GM18907 (cell line): ENCODE data around the gene SORCS2.

Experiments used
- ATAC-seq: cut with Tn5 transposase; IDR thresholded peaks from one replicate; pipeline ENCODE4 v1.9.1; 2021; ENCODE audit warnings: mild to moderate bottlenecking, moderate library complexity; ENCODE audit not compliant: unreplicated experiment

The SORCS2 gene

DNA sequence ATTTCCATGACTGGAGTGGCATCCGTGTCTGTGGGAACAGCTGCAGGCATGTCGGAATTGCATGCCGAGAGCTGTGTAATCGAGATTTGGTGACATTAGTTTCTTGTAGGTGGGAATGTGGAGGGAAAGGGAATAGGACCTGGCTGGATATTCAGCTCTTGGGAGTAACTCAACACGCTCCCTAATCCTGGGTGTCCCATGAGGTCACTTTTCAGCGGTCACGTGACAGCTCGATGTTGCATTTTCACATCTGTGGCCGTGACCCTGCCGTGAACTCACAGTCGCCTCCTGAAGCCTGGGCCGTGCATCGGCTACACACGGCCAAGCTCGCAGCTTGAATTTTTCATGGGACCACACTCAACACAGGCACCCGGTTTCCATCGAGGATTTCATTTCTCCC lies 268.2 kb downstream of the SORCS2 start:
- ATAC-seq = no peak

DNA sequence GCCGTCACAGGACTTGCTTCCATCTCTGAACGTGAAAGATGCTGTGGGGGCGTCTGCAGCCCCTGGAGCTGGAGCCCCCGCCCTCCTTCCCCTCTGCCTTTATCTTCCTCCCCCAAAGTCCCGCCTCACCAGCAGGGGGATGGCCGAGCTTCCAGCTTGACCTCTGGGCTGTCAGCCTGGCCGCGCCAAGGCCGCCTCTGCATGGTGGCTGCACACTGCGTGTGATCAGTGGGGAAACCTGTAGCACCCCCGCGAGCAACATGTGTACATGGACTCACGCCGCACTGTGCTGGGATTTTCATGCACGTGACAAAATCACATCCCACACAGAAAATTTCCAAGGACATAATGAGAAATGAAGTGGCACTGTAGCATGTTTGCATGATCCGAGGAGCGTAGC lies 268.9 kb downstream of the SORCS2 start:
- no peak for ATAC-seq

DNA sequence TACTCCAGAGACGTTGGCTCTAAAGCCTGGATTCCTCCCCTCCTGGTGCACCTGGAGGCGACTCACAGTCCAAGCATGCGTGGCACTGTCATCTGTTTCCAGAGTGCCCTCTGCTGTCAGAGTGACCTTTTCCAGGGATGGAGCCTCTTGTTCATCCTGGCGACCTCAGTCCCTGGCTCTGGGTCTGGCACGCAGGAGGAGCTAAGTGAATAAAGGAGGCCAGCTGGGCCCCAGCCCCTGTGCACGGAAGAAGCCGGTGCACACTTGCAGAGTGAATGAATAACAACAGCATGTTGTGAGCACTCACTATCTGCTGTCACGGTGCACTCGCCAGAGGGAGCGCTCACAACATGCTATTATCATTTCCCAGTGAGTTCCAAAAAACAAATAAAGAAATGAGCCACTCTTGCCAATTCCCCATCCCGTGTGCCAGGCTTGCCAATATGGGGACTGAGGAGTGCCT lies 270.2 kb downstream of the SORCS2 start:
- no peak for ATAC-seq

DNA sequence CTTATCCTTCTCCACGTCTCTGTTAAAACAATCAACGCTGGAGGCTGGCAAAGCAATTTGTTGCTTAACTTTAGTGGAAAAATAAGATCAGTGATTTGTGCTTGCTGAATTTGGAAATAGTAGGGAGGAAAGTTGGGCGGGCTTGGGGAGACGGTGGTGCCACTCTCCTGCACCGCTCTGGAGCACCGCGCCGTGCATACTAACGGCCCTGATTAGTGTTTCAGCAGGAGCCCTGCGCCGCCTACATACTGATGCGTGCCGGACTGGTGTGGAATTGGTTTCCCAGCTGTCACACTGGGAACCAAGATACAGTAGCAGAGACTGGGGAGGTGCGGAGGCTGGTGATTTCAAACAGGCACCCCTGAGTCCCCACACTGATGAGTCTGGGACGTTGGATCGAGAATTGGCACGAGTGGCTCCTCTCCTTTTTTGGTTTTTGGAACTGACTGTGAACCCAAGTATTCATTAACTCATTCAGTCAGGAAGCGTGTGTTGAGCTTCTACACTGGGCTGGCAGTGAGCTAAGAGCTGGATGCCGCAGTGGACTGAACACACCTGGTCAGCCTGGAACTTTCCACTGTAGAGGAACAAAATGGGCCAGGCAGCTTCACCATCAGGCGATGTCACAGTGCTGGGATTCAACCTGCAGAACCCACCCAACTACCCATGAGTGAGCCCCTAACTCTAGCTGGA lies 271.4 kb downstream of the SORCS2 start:
- no peak for ATAC-seq

DNA sequence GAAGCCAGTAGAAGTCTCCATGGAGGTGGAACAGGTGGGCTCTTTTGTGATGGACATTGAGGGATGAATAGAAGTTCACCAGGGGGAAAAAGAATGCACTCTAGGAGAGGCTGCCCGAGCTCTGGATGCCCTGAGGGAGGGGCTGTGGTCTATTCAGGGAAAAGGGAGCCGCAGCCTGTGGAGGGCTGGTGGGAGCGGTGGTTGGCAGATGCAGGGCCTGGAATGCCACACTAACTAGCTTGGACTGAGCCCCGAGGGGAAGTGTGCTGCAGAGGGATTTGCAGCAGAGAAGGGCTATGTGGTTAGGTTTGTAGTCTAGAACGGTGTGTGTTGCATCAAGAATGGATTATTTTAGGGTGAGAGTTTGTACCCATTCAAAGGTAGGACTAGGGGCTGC lies 271.9 kb downstream of the SORCS2 start:
- ATAC-seq = no peak

DNA sequence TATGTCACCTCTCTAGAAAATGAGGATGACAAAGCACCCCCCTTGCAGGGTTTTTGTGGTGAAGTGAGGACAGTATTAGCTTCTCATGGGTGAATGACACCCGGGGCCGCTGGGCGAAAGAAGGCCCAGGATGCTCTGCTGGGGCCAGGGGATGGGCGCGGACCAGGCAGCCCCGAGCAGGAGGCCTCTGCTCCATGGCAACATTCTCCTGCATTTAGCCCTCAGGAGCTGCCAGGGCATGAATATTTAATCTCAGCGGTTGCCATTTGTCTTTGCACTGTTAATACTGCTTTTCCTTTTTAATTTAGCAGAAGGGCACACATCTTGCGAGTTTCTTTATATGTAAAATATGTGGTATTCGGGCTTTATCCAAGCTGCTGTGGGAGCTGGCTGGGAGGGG lies 272.7 kb downstream of the SORCS2 start:
- ATAC-seq = no peak

DNA sequence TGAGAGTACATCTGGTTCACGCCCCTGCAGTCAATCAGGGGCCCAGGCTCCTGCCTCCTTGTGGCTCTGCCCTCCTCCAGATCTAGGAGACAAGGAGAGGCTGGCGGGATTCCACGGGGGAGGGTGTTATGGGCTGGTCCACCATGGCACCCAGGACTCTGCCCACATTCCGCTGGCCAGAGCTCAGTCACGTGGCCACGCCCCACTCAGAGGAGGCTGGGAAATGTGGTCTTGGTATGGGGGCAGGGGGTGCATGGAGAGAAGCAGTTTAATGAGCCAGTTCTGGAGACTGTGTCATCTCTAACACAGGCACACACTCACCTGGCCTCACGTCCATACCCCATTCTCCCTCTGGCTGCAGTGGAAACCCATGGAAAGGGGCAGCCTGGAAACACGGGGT lies 273.9 kb downstream of the SORCS2 start:
- ATAC-seq = no peak

DNA sequence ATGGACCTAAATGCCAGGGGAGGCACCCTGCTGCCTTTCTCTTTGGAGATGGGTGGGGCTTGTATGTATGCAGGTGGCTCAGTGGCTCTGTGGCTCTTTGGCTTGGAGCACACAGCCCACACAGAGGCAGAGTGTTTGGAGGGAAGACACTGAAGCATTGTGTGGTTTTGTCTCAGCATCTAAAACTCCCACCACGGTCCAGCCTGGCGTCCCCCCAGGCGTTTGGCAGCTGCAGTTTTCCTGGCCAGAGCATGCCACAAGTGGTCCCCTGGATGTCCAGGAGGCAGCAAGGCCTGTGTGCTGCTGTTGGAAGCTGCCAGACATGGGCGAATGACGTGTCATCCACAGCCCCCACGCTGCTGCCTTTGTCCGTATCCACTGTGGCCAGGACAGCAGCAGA lies 274.6 kb downstream of the SORCS2 start:
- ATAC-seq = no peak

DNA sequence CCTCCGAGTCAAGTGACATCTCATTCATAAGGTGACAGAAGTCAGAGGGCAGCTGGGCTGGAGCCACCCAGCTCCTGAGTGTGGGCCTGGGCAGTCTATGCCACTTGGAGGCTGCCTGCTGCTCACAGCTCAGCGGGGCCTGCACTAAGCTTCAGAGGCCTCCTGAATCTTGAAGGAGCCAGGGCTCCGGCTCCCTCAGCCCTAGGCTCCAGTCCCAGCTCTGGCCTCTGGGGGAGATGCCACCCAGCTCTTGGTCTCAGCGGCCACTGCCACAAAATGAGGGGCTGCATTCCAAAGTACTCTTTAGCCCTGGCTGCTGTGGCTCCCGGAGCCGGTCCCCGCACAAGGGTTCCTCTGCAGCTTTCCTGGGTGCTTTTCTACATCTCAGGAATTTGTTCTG lies 275.1 kb downstream of the SORCS2 start:
- no peak for ATAC-seq

DNA sequence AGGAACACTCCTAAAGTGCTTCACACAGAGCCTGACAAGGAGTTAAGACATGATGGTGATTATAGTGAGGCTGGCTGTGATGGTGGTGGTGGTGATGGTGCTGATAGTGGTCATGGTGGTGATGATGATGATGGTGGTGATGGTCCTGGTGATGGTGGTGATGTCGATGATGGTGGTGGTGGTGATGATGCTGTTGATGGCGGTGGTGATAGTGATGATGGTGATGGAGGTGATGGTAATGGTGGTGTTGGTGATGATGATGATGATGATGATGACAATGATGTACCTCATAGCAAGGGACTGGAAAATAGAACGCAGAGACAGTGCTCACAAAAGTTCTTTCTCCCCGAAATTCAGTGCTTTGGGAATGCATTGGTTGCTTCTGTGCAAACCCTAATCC lies 276.7 kb downstream of the SORCS2 start:
- no peak for ATAC-seq

DNA sequence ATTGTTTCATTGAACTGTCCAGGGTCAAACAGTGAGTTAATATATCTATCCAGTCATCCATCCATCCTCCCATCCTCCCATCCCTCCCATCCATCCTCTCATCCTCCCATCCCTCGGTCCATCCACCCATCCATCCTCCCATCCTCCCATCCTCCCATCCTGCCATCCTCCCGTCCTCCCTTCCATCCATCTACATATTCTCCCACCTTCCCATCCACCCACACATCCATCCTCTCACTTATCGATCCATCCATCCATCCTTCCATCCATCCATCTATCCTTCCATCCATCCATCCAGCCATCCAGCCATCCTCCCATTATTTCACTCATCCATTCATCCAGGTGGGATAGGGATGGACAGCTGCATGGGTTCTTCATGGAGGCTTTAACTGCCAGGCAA lies 277.8 kb downstream of the SORCS2 start:
- ATAC-seq = no peak

DNA sequence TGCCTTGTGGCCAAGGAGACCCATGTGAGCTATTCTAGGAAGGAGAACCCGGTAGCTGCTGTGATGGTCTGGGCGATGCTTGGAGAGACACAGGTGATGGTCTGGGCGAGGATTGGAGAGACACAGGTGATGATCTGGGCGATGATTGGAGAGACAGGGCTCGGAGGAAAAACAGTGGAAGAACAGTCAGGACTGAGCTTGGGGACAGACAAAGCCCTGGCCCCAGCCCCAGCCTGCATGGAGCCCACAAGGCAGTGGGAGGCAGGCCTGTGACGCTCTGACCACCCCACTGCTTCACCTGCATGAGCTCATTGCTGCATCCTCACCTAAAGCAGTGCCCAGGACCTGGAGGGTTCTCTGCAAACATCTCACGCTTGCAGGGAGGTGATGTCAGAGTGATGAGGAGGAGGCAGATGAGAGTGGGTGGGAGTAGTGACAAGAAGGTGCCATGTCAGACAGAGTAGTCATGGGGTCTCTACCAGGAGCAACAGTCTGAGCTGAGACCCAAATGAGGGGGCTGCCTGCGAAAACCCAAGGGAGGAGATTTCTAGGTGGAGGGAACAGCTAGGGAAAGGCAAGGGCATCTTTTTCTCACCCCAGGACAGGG lies 278.3 kb downstream of the SORCS2 start:
- ATAC-seq = no peak

DNA sequence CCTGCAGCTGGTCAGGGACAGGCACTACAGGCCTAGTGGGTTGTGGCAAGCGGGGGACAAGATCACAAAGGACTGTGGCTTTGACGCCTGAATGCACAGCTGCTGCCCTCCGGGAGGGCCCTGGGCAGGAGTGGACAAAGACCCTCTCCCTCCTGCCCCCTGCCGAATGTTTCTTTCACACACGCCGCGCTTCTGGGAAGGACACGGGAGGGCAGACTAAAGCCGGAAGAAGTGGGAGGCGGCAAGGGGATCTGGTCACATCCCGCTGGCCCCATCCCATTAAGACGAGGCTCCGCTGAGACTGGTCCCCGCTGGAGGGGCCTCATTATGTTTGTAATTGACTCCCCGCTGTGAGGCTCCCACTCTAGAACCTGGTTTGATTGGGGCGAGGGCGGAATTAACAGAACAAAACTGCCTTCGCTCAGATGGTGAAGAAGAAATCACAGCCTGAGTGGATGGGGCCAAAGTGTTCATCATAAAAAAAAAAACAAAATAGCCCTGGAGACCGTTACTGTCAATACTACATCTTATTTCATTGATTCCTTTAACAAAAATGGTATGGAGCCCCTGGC lies 280.2 kb downstream of the SORCS2 start:
- no peak for ATAC-seq

DNA sequence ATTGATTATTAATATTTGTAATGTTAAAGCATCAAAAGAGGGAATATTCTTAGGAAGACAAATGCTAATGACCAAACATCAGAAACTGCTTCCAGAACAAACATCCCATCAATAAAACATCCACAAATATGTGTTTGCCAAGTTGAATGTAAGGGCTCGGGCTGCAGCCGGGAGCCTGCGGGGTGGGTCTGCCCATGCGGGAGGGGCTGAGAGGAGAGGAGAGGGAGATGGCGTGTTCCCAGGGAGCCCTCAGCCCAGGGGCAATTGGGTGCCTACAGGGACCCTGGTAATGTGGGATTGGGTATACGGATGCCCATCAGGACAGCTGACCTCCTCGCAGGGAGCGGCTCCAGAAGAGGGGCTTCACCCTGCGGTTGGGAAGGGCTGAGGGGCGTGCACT lies 280.7 kb downstream of the SORCS2 start:
- no peak for ATAC-seq

DNA sequence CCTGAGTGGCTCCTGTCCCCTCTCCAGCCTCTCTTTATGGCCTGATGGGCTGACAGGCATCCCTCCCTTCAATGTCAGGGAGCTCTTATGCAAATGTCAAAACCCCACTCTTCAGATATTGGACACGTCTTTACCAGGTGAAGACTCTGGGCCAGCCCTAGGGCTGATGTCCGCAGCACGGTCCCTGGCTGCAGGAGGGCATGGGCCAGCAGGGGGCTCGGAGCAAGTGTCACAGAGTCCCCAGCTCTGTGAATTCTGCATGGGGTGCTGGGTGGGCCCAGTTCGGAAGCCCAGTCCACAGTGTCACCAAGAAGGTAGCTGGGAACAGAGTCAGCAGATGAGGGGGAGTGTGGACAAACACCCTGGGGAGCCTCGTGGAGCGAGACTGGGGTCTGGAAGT lies 282.0 kb downstream of the SORCS2 start:
- ATAC-seq = no peak

DNA sequence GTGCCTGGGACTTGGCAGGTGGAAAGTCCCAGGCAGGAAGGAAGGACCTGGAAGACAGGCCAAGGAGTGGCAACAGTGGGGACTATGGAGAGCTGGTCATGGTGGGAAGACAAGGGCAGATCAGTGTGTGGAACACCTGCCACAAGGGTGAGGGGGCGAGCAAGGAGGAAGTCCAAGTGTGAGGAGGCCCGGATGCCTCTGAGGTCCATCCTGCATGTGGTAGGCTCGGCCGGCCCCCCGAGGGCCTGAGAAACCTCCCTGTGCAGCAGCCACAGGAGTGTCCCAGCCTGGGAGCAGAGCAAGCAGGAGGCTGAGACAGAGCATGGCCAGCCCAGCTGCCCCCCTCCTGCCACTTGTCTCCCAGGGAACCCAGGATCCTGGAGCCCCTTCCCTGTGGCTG lies 282.9 kb downstream of the SORCS2 start:
- ATAC-seq = no peak

DNA sequence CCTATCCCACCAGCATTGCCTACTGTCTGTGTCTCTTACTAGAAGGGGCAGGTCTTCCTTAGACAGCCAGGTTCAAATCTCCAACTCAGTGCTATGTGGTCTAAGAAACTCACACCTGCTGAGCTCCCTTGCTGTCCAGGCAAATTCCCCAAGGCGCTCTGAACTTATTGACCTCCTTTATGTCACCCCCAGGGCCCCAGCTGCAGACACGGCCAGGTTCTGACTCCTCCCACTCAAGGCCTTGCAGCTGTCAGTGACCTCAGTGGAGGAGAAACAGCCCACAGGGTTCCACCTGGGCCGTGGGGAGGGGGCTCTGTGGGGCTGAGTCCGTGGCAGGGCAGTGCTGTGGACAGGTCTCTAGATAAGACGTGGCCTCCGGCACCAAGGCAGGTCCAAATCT lies 284.5 kb downstream of the SORCS2 start:
- ATAC-seq = no peak

DNA sequence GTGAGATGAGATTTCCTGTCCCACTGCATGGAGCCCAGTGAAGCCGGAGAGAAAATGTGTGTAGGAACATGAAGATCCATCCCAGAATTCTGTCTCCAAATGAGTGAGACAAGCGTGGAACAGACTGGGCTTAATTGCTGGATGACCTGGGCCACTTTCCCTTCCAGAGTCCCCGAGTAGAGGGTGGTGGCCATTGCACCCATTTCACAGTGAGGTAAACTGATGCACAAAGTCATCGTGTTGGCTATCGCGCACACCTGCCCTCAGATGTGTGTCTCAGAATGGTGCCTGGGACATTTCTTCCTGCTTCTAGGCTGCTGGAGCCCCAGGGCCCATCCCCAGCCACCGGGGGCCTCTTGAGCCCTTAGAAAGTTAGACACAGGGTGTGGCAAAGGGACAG lies 285.4 kb downstream of the SORCS2 start:
- ATAC-seq = no peak

DNA sequence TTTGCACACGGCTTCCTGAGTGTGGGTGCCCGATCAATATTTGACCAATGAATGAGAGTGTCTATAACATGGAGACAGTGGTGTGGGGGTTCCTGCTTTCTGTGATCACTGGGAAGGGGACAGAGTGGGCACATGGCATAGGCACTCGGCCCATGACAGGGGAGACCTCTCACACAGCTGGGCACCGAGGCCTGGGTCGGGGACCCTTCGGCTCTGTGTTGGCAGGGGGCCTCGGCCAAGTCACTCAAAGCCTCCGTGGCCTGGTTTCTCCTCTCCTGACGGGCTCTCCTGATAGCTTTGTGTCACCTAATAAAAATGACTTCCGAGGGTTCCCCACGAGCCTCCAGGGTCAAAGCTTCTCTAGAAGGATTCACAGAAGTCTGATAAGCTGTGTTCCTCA lies 286.3 kb downstream of the SORCS2 start:
- ATAC-seq = no peak

DNA sequence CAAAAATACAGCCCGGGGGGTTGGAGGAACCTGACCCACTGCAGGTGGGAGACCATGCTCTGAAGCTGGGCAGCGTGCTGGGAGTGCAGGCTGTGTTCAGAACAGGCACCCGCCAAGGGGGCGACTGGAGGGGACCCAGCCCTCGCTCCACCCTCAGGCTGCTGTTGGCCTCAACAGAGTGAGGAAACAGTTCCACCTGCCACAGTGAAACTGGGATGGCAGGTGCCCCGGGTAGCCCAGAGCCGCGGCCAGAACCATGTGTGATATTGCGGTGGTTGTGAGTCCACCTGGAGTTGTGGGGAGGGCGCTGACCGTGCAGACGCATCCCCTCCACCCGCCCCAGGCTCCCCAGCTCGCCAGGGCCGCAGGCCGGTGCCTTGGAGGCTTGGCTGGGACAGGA lies 288.1 kb downstream of the SORCS2 start:
- no peak for ATAC-seq

DNA sequence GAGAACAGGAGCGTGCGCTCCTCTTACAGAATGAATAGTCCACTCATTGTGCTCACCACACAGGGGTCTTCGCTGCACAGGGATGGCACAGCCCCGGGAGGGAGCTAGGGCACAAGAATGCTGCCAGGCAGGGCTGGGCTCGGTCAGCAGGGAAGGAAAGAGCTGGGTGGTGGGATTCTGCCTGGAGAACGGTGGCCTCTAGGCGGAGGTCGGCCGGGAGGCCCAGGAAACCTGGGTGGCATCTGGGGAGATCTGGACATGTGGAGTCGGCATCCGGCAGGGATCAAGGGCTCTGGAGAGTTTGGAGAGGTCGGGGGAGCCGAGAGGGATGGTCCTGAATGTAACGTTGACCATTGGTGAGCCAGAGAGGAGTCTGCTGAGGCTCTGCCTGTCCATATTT lies 288.9 kb downstream of the SORCS2 start:
- no peak for ATAC-seq

DNA sequence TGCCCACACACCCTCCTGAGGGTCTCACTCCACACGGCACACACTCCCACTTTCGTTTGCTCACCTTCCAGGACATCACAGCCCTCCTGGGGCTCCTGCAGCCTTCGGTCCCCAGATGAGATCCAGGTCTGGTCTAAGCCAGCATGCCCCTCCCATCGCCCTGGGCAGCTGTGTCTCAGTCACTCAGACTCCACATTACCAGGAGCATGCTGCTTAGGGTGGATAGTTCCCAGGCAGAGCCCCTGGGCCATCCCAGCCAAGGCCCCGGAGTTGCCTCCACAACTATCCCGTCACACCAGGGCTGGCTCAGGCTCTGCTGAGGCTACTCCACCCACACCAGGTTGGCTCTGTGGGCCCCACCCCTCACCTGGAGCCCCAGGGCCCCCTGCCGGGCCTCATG lies 292.8 kb downstream of the SORCS2 start:
- no peak for ATAC-seq

DNA sequence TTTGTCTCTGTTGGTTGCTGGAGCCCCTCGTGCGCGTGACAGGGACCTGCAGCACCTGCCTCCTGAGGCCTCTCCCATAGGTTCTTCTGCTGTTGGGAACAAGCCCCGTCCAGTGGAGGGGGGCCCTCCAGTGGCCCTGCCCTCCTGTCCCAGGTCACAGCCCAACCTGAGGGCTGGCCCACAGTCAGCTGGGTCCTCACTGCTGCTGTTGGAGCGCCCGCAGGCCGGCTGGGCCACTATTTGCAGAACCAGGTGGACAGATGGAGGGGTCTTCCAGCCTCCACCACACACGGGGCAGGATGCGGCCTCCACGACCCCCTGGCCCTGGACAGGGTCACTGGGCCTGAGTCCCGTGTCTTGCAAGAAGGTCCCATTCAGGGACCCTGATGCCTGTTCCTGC lies 293.8 kb downstream of the SORCS2 start:
- no peak for ATAC-seq
